Measurements from ENCODE around the gene KCP. TPM values are rescaled to one million over a fixed set of nuclear protein-coding genes. Genes with fewer than 3 reads are reported as not detected.

The KCP gene
- total RNA-seq, 2 experiments from 2014 or later, result 0.11 TPM; not detected in 1

- Histone ChIP-seq H3K9me3 (ENCODE audit: control insufficient read depth in 1 of 2, insufficient read depth in 1 of 2, low read length in 2 of 2) (peaks cover 0 to 22% of the 10 kb centered on the region in 2 experiments), H3K4me1 (ENCODE audit: insufficient read depth, low read length) (peaks cover 26% of the 10 kb centered on the region), H3K36me3 (ENCODE audit: insufficient read depth, low read length) (no peaks in the 10 kb centered on the region), H3K27me3 (ENCODE audit: control insufficient read depth in 1 of 2, insufficient read depth in 2 of 2, low read length in 2 of 2) (peaks cover 42 to 55% of the 10 kb centered on the region in 2 experiments), H3K4me3 (ENCODE audit: low read length) (peak within 1 kb of the TSS; percentile 45), H3K27ac (ENCODE audit: low read depth in 1 of 2, low read length in 2 of 2) (no peak within 1 kb of the TSS)
- DNase-seq (peak in 11 of 14 experiments; percentile 15 to 60 (median 22)), ATAC-seq (ENCODE audit: poor library complexity) (peak; percentile 64)
- Mint-ChIP-seq H3K36me3 (ENCODE audit: low read depth) (no peaks in the 10 kb centered on the region), H3K9me3 (no peaks in the 10 kb centered on the region), H3K27me3 (peaks cover 50% of the 10 kb centered on the region), H3K4me3 (peak within 1 kb of the TSS; percentile 63), H3K27ac (no peak within 1 kb of the TSS), H3K4me1 (ENCODE audit: low read depth) (peaks cover 13% of the 10 kb centered on the region)
- POLR2A ChIA-PET, result interaction anchor here (0.6 to 1.0 kb wide), 2 partner anchors 39 to 92 kb away, joined by 3 read pairs; no protein-coding TSS in a partner anchor
- CTCF ChIA-PET, result no interaction called here
- no peak for TF ChIP-seq CTCF (IDR thresholded peaks at IDR 0.05)
- intact Hi-C loops (cut with DNase I, micrococcal nuclease), result no loop called here
These were observed 80.0 kb downstream of the KCP start, which contains the start of gene FLNC for GRCh38 chr7:128830231-128831177. FLNC (plus strand) TSS chr7:128830406; CDS start chr7:128830638, 232 bp downstream.

- Mint-ChIP-seq H3K4me3 (peak overlapping the region; percentile 38), H3K27ac (no peak overlapping the region), H3K4me1 (ENCODE audit: low read depth) (peaks cover 13% of the 10 kb centered on the region), H3K27me3 (peaks cover 57% of the 10 kb centered on the region), H3K9me3 (no peaks in the 10 kb centered on the region), H3K36me3 (ENCODE audit: low read depth) (no peaks in the 10 kb centered on the region)
- Histone ChIP-seq H3K4me3 (ENCODE audit: low read length) (no peak overlapping the region), H3K9me3 (ENCODE audit: control insufficient read depth in 1 of 2, insufficient read depth in 1 of 2, low read length in 2 of 2) (peaks cover 0 to 22% of the 10 kb centered on the region in 2 experiments), H3K27ac (ENCODE audit: low read depth in 1 of 2, low read length in 2 of 2) (no peak overlapping the region), H3K4me1 (ENCODE audit: insufficient read depth, low read length) (peaks cover 26% of the 10 kb centered on the region), H3K36me3 (ENCODE audit: insufficient read depth, low read length) (no peaks in the 10 kb centered on the region), H3K27me3 (ENCODE audit: control insufficient read depth in 1 of 2, insufficient read depth in 2 of 2, low read length in 2 of 2) (peaks cover 42 to 55% of the 10 kb centered on the region in 2 experiments)
- ATAC-seq (ENCODE audit: poor library complexity), result no peak
- CTCF ChIA-PET, result interaction anchor here (0.7 kb wide), 1 partner anchor 157 kb away, joined by 3 read pairs; no protein-coding TSS in a partner anchor
- intact Hi-C loops (cut with DNase I, micrococcal nuclease), result no loop called here
- TF ChIP-seq CTCF (IDR thresholded peaks at IDR 0.05), result no peak
- no peak for DNase-seq
- POLR2A ChIA-PET, result no interaction called here
These were observed 80.9 kb downstream of the KCP start for GRCh38 chr7:128829391-128830166.

GRCh38 chr7:128827971-128828711 is 82.4 kb downstream of the KCP start:
- peaks cover 65% of the 10 kb centered on the region for H3K27me3 Mint-ChIP-seq
- no peak overlapping the region for H3K27ac Mint-ChIP-seq
- peaks cover 42 to 55% of the 10 kb centered on the region in 2 experiments for H3K27me3 ChIP-seq (ENCODE audit: control insufficient read depth in 1 of 2, insufficient read depth in 2 of 2, low read length in 2 of 2)
- H3K9me3 Mint-ChIP-seq, result no peaks in the 10 kb centered on the region
- intact Hi-C loops (cut with DNase I, micrococcal nuclease), result no loop called here
- no peak overlapping the region for H3K27ac ChIP-seq (ENCODE audit: low read depth in 1 of 2, low read length in 2 of 2)
- H3K4me3 Mint-ChIP-seq, result no peak overlapping the region
- ATAC-seq (ENCODE audit: poor library complexity) (no peak), DNase-seq (no peak)
- CTCF ChIA-PET, result no interaction called here
- no peaks in the 10 kb centered on the region for H3K36me3 Mint-ChIP-seq (ENCODE audit: low read depth)
- no peaks in the 10 kb centered on the region for H3K36me3 ChIP-seq (ENCODE audit: insufficient read depth, low read length)
- peaks cover 13% of the 10 kb centered on the region for H3K4me1 Mint-ChIP-seq (ENCODE audit: low read depth)
- H3K9me3 ChIP-seq (ENCODE audit: control insufficient read depth in 1 of 2, insufficient read depth in 1 of 2, low read length in 2 of 2), result peaks cover 0 to 22% of the 10 kb centered on the region in 2 experiments
- POLR2A ChIA-PET, result no interaction called here
- TF ChIP-seq CTCF (IDR thresholded peaks at IDR 0.05), result no peak
- peaks cover 26% of the 10 kb centered on the region for H3K4me1 ChIP-seq (ENCODE audit: insufficient read depth, low read length)
- no peak overlapping the region for H3K4me3 ChIP-seq (ENCODE audit: low read length)

All from CD4-positive, alpha-beta T cell (primary cell).